GM12892 (cell line): ENCODE measurements around the gene EMC10.
"Not testable (repeated sequence)": the region's sequence is repeated elsewhere in the genome, so short reads cannot be mapped to it uniquely, and the experiment has no call there.

Experiments
- DNase-seq: peaks from one replicate; pipeline ENCODE4 v3.0.0; 2011; ENCODE audit not compliant: insufficient read length
- FAIRE-seq: peaks from 2 replicates; lab custom pipeline; 2011; peaks lifted over from hg19 to GRCh38; lab: Jason Lieb, UNC
- POLR2A ChIP-seq: IDR thresholded peaks from 2 replicates; pipeline ENCODE4 v1.6.1; 2011; ENCODE audit warnings: low read depth, low read length, control low read depth
- POLR2AphosphoS5 ChIP-seq: IDR thresholded peaks from 2 replicates; pipeline ENCODE4 v1.6.1; 2011; ENCODE audit warnings: low read depth, low read length, control low read depth
- TAF1 ChIP-seq: IDR thresholded peaks from 2 replicates; pipeline ENCODE4 v1.6.1; 2011; ENCODE audit warnings: low read depth, mild to moderate bottlenecking, control low read depth, low read length, borderline replicate concordance

Gene EMC10

GRCh38 chr19:50435221-50435620 is 41.1 kb upstream of the EMC10 start:
- FAIRE-seq: no peak
- TF ChIP-seq TAF1 (no peak), POLR2A (no peak), POLR2AphosphoS5 (no peak)

GRCh38 chr19:50435627-50436026 is 40.7 kb upstream of the EMC10 start:
- FAIRE-seq (no peak), DNase-seq (no peak)
- TF ChIP-seq TAF1 (no peak), POLR2A (no peak), POLR2AphosphoS5 (no peak)

More at GRCh38 chr19:50435221-50435620, 41.1 kb upstream of the EMC10 start:
- DNase-seq: no peak

GRCh38 chr19:50437862-50438449 is 38.4 kb upstream of the EMC10 start:
- DNase-seq (no peak), FAIRE-seq (no peak)
- TF ChIP-seq TAF1 (no peak), POLR2A (no peak), POLR2AphosphoS5 (no peak)

GRCh38 chr19:50439130-50439529 is 37.2 kb upstream of the EMC10 start:
- not testable (repeated sequence) for DNase-seq, FAIRE-seq

- TF ChIP-seq TAF1 (no peak), POLR2AphosphoS5 (no peak), POLR2A (no peak)
- DNase-seq (no peak), FAIRE-seq (no peak)
Observed at GRCh38 chr19:50444059-50444458, 32.2 kb upstream of the EMC10 start.

- no peak for FAIRE-seq
- DNase-seq: no peak
- TF ChIP-seq POLR2AphosphoS5 (no peak), TAF1 (no peak), POLR2A (no peak)
Observed at GRCh38 chr19:50447053-50447452, 29.3 kb upstream of the EMC10 start.

GRCh38 chr19:50447750-50448149 is 28.6 kb upstream of the EMC10 start:
- FAIRE-seq: no peak
- TF ChIP-seq TAF1: no peak
- no peak for TF ChIP-seq POLR2AphosphoS5
- no peak for TF ChIP-seq POLR2A
- no peak for DNase-seq

- DNase-seq: no peak
- TF ChIP-seq TAF1 (no peak), POLR2A (no peak), POLR2AphosphoS5 (no peak)
- FAIRE-seq: no peak
Observed at GRCh38 chr19:50449236-50449899, 26.9 kb upstream of the EMC10 start.

- no peak for TF ChIP-seq POLR2AphosphoS5
- TF ChIP-seq POLR2A: no peak
- no peak for TF ChIP-seq TAF1
- DNase-seq (no peak), FAIRE-seq (no peak)
Observed at GRCh38 chr19:50450369-50451222, 25.7 kb upstream of the EMC10 start.

- FAIRE-seq: no peak
- no peak for TF ChIP-seq POLR2AphosphoS5
- TF ChIP-seq TAF1: no peak
- TF ChIP-seq POLR2A: no peak
- no peak for DNase-seq
Observed at GRCh38 chr19:50451223-50451534, 25.1 kb upstream of the EMC10 start.

- DNase-seq (no peak), FAIRE-seq (no peak)
- TF ChIP-seq POLR2A: no peak
- TF ChIP-seq TAF1: no peak
- no peak for TF ChIP-seq POLR2AphosphoS5
Observed at GRCh38 chr19:50453243-50453642, 23.1 kb upstream of the EMC10 start.
